ENCODE data around the gene FUT7.

FUT7 gene

DNA sequence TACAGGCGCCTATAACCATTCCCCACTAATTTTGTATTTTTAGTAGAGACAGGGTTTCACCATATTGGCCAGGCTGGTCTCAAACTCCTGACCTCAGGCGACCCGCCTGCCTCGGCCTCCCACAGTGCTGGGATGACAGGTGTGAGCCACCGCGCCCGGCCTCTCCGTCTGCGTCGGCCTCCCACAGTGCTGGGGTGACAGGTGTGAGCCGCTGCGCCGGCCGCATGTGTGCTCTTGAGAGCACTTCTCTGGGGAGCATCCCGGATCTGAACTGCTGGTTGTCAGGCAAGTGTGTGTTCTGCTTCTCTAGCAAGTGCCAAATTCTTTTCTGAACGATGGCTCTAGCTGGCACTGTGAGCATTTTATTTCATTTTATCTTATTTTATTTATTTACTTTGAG is 25.7 kb upstream of the FUT7 start:
- Mint-ChIP-seq H3K4me1 (no peaks in the 10 kb centered on the region), H3K9me3 (no peaks in the 10 kb centered on the region), H3K36me3 (ENCODE audit: low read depth) (no peaks in the 10 kb centered on the region), H3K4me3 (no peak overlapping the region), H3K27me3 (peaks cover 5% of the 10 kb centered on the region), H3K27ac (no peak overlapping the region)
- ATAC-seq (no peak), DNase-seq (no peak)

DNA sequence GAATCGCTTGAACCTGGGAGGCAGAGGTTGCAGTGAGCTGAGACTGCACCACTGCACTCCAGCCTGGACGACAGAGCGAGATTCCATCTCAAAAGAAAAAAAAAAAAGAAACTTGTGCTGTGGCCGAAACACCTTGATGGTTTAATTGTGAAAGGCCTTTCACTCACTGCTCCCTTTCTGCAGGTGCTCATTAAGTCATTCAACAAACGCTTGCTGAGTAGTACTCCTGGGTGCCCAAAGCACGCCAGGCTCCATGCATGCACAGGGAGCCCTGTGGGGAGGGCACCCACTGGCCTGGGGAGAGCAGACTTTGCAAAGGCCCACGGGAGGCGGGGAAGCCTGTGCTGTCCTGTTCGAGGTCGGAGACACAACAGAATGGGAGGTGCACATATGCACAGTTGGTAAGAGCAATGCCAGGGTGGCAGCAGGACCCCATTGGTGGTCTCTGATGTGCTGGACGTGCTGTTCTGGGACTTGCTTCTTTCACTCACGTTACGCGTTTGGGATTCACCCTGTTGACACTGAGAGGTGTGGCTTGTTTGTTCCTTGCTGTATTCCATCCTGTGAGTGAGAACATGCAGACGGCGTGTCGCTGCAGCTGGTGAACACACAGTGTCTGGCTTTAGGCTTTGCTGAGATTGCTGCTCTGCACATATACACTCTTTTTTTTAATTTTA is 25.0 kb upstream of the FUT7 start:
- no peak for DNase-seq
- Mint-ChIP-seq H3K36me3 (ENCODE audit: low read depth) (no peaks in the 10 kb centered on the region), H3K9me3 (no peaks in the 10 kb centered on the region), H3K4me3 (no peak overlapping the region), H3K27ac (no peak overlapping the region), H3K4me1 (no peaks in the 10 kb centered on the region), H3K27me3 (peaks cover 6% of the 10 kb centered on the region)
- no peak for ATAC-seq

GRCh38 chr9:137055385-137056364 is 23.8 kb upstream of the FUT7 start:
- Mint-ChIP-seq H3K36me3 (ENCODE audit: low read depth) (no peaks in the 10 kb centered on the region), H3K27me3 (peaks cover 12% of the 10 kb centered on the region), H3K9me3 (no peaks in the 10 kb centered on the region), H3K4me3 (no peak overlapping the region), H3K27ac (no peak overlapping the region), H3K4me1 (no peaks in the 10 kb centered on the region)
- DNase-seq (no peak), ATAC-seq (no peak)

DNA sequence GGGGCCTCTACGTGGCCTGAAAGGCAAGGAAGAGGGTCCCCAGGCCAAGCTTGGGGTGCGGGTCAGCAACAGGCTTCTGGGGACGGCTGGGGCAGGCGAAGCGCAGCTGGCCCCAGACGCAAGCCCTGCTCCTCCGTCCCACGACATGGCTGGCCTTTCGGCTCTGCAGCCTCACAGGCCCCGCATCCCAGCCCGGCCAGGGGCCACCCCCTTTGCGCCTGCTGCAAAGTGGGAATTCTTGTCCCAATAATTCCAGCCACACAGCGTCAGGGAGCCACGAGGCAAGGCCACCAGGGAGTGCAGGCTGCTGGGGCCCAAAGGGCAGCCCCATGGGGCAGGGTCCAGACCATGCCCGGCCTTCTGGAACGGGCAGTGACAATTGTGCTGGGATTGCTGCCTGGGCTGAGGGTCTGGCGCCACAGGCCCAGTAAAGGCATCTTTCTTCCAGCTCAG is 23.1 kb upstream of the FUT7 start:
- peaks cover 17% of the 10 kb centered on the region for H3K27me3 Mint-ChIP-seq
- H3K27ac Mint-ChIP-seq: no peak overlapping the region
- no peak overlapping the region for H3K4me3 Mint-ChIP-seq
- no peaks in the 10 kb centered on the region for H3K4me1 Mint-ChIP-seq
- H3K9me3 Mint-ChIP-seq: no peaks in the 10 kb centered on the region
- ATAC-seq: no peak
- no peak for DNase-seq
- H3K36me3 Mint-ChIP-seq (ENCODE audit: low read depth): no peaks in the 10 kb centered on the region

- no peaks in the 10 kb centered on the region for H3K36me3 Mint-ChIP-seq (ENCODE audit: low read depth)
- no peaks in the 10 kb centered on the region for H3K4me1 Mint-ChIP-seq
- H3K27ac Mint-ChIP-seq: no peak within 1 kb of the TSS
- peak; percentile 13 for ATAC-seq
- H3K27me3 Mint-ChIP-seq: peaks cover 23% of the 10 kb centered on the region
- H3K4me3 Mint-ChIP-seq: no peak within 1 kb of the TSS
- H3K9me3 Mint-ChIP-seq: no peaks in the 10 kb centered on the region
- peak; percentile 45 for DNase-seq
Measured at GRCh38 chr9:137053944-137054931, 22.4 kb upstream of the FUT7 start, which contains the start of gene ENTPD2. Gene ENTPD2, minus strand, starts transcription at chr9:137054061. Its CDS starts 64 bp downstream, at chr9:137053997.

- H3K9me3 Mint-ChIP-seq: no peaks in the 10 kb centered on the region
- no peaks in the 10 kb centered on the region for H3K4me1 Mint-ChIP-seq
- H3K36me3 Mint-ChIP-seq (ENCODE audit: low read depth): no peaks in the 10 kb centered on the region
- H3K4me3 Mint-ChIP-seq: no peak overlapping the region
- peaks cover 23% of the 10 kb centered on the region for H3K27me3 Mint-ChIP-seq
- ATAC-seq (no peak), DNase-seq (no peak)
- H3K27ac Mint-ChIP-seq: no peak overlapping the region
Measured at GRCh38 chr9:137052998-137053943, 21.4 kb upstream of the FUT7 start.

GRCh38 chr9:137052293-137052692 is 20.4 kb upstream of the FUT7 start:
- Mint-ChIP-seq H3K36me3 (ENCODE audit: low read depth) (no peaks in the 10 kb centered on the region), H3K4me3 (no peak overlapping the region), H3K27ac (no peak overlapping the region), H3K9me3 (no peaks in the 10 kb centered on the region), H3K4me1 (no peaks in the 10 kb centered on the region), H3K27me3 (peaks cover 32% of the 10 kb centered on the region)
- ATAC-seq (no peak), DNase-seq (no peak)

GRCh38 chr9:137051145-137051724 is 19.3 kb upstream of the FUT7 start:
- ATAC-seq (no peak), DNase-seq (no peak)
- Mint-ChIP-seq H3K36me3 (ENCODE audit: low read depth) (no peaks in the 10 kb centered on the region), H3K27me3 (peaks cover 40% of the 10 kb centered on the region), H3K4me3 (no peak overlapping the region), H3K4me1 (peaks cover 4% of the 10 kb centered on the region), H3K27ac (no peak overlapping the region), H3K9me3 (no peaks in the 10 kb centered on the region)

DNA sequence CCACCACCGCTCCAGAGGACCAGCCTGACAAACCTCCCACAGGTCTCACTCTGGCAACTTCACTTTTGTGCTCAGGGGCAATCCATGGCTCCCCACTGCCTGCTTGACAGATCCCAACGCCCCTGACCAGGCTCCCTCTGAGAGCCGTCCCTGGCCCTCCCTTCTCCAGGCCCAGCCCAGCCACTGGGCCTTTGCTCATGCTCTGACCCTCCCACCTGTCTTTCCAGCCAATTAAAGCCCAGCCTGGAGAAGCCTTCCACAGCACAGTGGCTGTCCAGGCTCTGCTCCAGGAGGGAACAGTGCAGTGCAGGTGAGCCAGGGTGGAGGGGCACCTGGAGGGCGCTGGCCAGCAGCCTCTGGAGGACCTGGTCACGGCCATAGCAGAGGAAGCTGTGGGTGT is 18.7 kb upstream of the FUT7 start:
- no peak for DNase-seq
- no peak for ATAC-seq
- H3K4me3 Mint-ChIP-seq: no peak overlapping the region
- H3K27me3 Mint-ChIP-seq: peaks cover 40% of the 10 kb centered on the region
- H3K4me1 Mint-ChIP-seq: peaks cover 4% of the 10 kb centered on the region
- no peaks in the 10 kb centered on the region for H3K9me3 Mint-ChIP-seq
- H3K27ac Mint-ChIP-seq: no peak overlapping the region
- no peaks in the 10 kb centered on the region for H3K36me3 Mint-ChIP-seq (ENCODE audit: low read depth)

DNA sequence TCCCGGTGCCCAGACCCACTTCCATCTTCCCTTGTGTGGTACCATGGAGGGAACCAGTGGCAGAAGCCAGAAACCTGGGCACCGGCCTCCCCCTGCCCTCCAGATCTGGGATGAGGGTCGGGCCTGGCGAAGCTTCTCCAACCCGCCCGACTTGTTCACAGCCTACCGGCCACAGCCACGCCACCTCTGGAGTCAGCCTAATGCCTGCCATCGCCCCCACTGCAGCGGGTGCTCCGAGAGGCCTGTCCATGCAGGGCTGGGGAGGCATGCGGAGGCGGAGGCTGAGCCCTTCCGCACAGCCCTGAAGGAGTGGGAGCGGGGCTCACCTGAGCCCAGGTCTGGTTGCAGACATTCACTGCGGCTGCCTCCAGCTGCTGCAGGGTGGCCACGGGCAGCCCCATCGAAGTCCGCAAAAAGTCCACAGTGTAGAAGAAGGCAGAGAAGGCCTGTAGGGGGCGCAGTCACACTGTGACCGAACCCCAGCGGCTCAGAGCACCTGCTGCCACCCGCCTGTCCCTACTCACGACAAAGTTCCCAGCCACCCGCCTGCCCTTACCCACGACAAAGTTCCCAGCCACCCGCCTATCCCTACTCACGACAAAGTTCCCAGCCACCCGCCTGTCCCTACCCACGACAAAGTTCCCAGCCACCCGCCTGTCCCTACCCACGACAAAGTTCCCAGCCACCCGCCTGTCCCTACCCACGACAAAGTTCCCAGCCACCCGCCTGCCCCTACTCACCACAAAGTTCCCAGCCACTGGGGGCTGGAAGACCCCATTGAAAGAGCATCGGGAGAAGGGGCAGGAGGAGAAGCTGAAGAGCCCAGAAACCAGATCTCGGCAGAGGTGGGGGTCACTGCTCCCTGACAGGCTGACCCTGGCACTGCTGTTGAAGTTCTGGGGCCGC is 17.9 kb upstream of the FUT7 start:
- Mint-ChIP-seq H3K4me3 (no peak overlapping the region), H3K27me3 (peaks cover 45% of the 10 kb centered on the region), H3K4me1 (peaks cover 9% of the 10 kb centered on the region), H3K9me3 (no peaks in the 10 kb centered on the region), H3K27ac (no peak overlapping the region), H3K36me3 (ENCODE audit: low read depth) (no peaks in the 10 kb centered on the region)
- peak; percentile 77 for DNase-seq
- ATAC-seq: peak; percentile 57

DNA sequence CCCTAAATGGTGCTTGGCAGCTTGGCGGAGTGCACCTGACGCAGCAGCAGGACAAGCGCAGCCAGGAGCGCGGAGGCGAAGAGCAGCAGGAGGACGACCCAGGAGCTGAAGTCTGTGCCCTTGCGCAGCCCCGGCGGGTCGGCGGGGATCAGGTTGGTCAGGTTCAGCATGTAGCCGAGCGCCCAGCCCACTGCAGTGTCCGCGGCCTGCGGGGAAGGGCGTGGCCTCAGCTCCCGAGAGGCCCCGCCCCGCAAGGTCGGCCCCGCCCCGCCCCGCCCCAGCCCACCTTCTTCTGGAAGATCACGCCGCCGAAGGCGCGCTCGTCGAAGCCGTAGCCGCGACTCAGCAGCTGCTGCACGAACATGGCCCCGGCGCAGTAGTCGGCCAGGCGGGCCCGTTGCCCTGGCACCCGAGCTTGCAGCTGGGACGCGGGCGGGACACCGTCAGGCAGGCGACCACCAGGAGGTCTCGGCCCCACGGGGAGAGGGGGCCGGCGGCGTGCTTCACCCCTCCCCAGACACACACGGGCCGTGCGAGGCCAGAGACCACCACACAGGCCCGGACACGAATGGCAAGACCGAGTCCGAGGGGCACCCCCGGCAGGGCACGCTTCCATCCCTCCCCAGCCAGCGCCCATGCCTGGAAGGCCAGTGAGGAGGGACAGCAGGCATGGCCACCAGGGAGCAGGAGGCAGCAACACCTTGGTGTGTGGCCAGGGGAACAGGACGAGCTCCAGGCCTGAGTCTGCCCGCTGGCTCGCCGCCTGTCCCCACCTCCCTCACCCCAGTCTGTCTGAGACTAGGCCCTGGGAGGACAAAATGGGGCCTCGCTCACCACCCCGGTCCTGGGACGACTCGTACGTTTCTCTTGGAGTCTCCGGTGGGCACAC is 17.0 kb upstream of the FUT7 start:
- Mint-ChIP-seq H3K4me3 (no peak overlapping the region), H3K4me1 (peaks cover 18% of the 10 kb centered on the region), H3K36me3 (ENCODE audit: low read depth) (no peaks in the 10 kb centered on the region), H3K27me3 (peaks cover 53% of the 10 kb centered on the region), H3K27ac (no peak overlapping the region), H3K9me3 (no peaks in the 10 kb centered on the region)
- ATAC-seq (no peak), DNase-seq (no peak)

Measured in activated naive CD8-positive, alpha-beta T cell treated with anti-CD3 and anti-CD28 coated beads, Interleukin-2, amount 50 U/mL, for 24 hours (primary cell).